Articular chondrocyte of knee joint (primary cell): ENCODE measurements around the gene TMEM107. TPM values are rescaled to one million over a fixed set of nuclear protein-coding genes. Genes with fewer than 3 reads are reported as not detected.

Source experiments
- total RNA-seq: library from RNA; depleted of rRNA; stranded (reverse); fragments of >200 nt; gene quantifications from 2 replicates; pipeline ENCODE4 v1.2.3, GENCODE V29; 2012

Gene TMEM107
- total RNA-seq = 13.5 and 31.2 TPM in 2 replicates

GRCh38 chr17:8176197-8176940 is at the start of gene TMEM107:
TMEM107 (minus strand) TSS chr17:8176380; CDS start chr17:8176286, 94 bp downstream.

GRCh38 chr17:8209907-8210760 is 34.0 kb upstream of the TMEM107 start, which contains the start of gene AURKB:
AURKB (minus strand) TSS chr17:8210575; CDS start chr17:8210224, 351 bp downstream.

GRCh38 chr17:8189711-8190477 is 13.7 kb upstream of the TMEM107 start, which contains the start of gene BORCS6:
BORCS6 (minus strand) TSS chr17:8190180; CDS start chr17:8190140, 40 bp downstream.

GRCh38 chr17:8162233-8162996 is 13.8 kb downstream of the TMEM107 start, which contains the start of gene VAMP2:
VAMP2 (minus strand) TSS chr17:8162948; CDS start chr17:8162879, 69 bp downstream.

GRCh38 chr17:8152112-8152775 is 23.9 kb downstream of the TMEM107 start, which contains the start of gene PER1:
PER1 (minus strand) TSS chr17:8152404; CDS start chr17:8150706, 1,698 bp downstream.

GRCh38 chr17:8123695-8124349 is 52.4 kb downstream of the TMEM107 start, which contains the start of gene HES7:
HES7 (minus strand) TSS chr17:8124106; CDS start chr17:8124084, 22 bp downstream.

Other genes with a start within 250 kb of the TMEM107 start
- 0.22 and 0.52 TPM in 2 replicates for gene KCNAB3, start 246.5 kb downstream of the TMEM107 start, total RNA-seq
- 39.6 and 43.9 TPM in 2 replicates for gene TRAPPC1, start 244.4 kb downstream of the TMEM107 start, total RNA-seq
- 23.1 and 24.4 TPM in 2 replicates for gene CNTROB, start 244.2 kb downstream of the TMEM107 start, total RNA-seq
- gene GUCY2D, start 173.8 kb downstream of the TMEM107 start, total RNA-seq = not detected in 2 replicates
- gene ALOX15B, start 137.3 kb downstream of the TMEM107 start, total RNA-seq = under 0.01 and 0.32 TPM in 2 replicates
- not detected in 2 replicates for gene ALOX12B, start 88.7 kb downstream of the TMEM107 start, total RNA-seq
- not detected in 2 replicates for gene ALOXE3, start 57.9 kb downstream of the TMEM107 start, total RNA-seq
- not detected in 2 replicates for gene HES7, start 52.3 kb downstream of the TMEM107 start, total RNA-seq
- gene PER1, start 24.0 kb downstream of the TMEM107 start, total RNA-seq = 12.3 and 16.6 TPM in 2 replicates
- gene VAMP2, start 13.4 kb downstream of the TMEM107 start, total RNA-seq = 4.1 and 5.1 TPM in 2 replicates
- gene BORCS6, start 13.8 kb upstream of the TMEM107 start, total RNA-seq = 5.0 and 5.9 TPM in 2 replicates
- gene AURKB, start 34.2 kb upstream of the TMEM107 start, total RNA-seq = 11.1 and 12.3 TPM in 2 replicates
- 6.4 TPM in 2 replicates for gene CTC1, start 71.7 kb upstream of the TMEM107 start, total RNA-seq
- gene PFAS, start 72.9 kb upstream of the TMEM107 start, total RNA-seq = 13.0 and 17.5 TPM in 2 replicates
- 8.6 and 9.0 TPM in 2 replicates for gene RANGRF, start 112.3 kb upstream of the TMEM107 start, total RNA-seq
- gene SLC25A35, start 119.0 kb upstream of the TMEM107 start, total RNA-seq = 0.65 and 1.3 TPM in 2 replicates
- gene ARHGEF15, start 133.9 kb upstream of the TMEM107 start, total RNA-seq = 0.11 TPM in 1 of 2 replicates, not detected in the other
- not detected in 2 replicates for gene ODF4, start 163.5 kb upstream of the TMEM107 start, total RNA-seq
- 3,562 and 3,712 TPM in 2 replicates for gene RPL26, start 206.8 kb upstream of the TMEM107 start, total RNA-seq
- gene RNF222, start 221.4 kb upstream of the TMEM107 start, total RNA-seq = not detected in 2 replicates